HG03469 (cell line): ENCODE data around the gene PBXIP1.
"Not testable (repeated sequence)": the region's sequence is repeated elsewhere in the genome, so short reads cannot be mapped to it uniquely, and the experiment has no call there.

Experiments used
- ATAC-seq: cut with Tn5 transposase; IDR thresholded peaks from one replicate; pipeline ENCODE4 v1.9.1; 2021; ENCODE audit warnings: mild to moderate bottlenecking, moderate library complexity, moderate number of reproducible peaks; ENCODE audit not compliant: unreplicated experiment

Gene PBXIP1

GRCh38 chr1:154994591-154994990 lies 38.7 kb upstream of the PBXIP1 start:
- ATAC-seq, result no peak

DNA sequence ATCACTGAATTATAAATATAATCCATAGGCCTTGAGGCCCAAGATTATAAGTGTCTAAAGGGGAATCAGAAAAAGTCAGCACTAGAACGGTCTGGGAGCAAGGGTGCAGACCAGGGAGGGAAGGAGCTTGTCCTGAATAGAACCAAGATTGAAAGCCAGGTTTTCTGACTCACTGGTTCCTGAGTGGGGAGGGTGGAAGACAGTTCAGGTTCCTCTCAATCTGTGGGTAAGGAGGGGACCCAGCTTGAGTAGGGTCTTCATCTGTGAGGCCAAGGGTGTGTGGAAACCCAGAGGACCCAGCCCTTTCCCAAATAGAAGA lies 38.3 kb upstream of the PBXIP1 start:
- no peak for ATAC-seq

DNA sequence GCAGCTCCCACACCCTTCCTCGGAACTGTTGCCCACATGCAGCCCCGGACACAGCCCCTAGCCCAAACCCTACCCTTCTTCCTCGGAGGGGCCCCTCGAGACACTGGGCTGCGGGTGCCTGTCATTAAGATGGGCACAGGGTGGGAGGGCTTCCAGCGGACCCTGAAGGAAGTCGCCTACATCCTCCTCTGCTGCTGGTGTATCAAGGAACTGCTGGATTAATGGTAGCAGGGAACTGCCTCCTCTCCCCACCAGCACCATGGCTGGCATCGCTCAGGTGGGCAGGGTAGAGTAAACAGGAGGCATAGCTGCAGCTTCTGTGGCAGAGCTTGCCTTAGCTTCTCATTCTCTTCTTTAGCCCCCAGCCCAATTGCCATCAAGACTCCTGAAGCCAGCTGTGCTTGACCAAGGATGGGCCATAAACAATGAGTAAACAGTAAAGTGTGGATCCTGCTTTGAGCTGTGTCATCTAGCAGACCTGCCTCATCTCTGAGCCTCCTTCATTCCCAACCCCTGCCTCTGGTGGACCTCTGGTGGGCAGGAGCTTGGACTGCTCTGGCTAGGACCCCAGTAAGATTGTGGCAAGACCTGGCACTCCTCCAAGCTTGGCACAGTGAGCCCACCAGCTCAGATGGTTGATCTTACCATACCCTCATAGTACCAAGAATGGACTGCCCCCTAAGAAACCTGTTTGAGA lies 37.8 kb upstream of the PBXIP1 start, which contains the start of gene LENEP:
Gene LENEP, plus strand, starts transcription at position 15 of the 697 bp plus-strand sequence. Its CDS starts 22 bp downstream, at position 37.
- ATAC-seq, result no peak

DNA sequence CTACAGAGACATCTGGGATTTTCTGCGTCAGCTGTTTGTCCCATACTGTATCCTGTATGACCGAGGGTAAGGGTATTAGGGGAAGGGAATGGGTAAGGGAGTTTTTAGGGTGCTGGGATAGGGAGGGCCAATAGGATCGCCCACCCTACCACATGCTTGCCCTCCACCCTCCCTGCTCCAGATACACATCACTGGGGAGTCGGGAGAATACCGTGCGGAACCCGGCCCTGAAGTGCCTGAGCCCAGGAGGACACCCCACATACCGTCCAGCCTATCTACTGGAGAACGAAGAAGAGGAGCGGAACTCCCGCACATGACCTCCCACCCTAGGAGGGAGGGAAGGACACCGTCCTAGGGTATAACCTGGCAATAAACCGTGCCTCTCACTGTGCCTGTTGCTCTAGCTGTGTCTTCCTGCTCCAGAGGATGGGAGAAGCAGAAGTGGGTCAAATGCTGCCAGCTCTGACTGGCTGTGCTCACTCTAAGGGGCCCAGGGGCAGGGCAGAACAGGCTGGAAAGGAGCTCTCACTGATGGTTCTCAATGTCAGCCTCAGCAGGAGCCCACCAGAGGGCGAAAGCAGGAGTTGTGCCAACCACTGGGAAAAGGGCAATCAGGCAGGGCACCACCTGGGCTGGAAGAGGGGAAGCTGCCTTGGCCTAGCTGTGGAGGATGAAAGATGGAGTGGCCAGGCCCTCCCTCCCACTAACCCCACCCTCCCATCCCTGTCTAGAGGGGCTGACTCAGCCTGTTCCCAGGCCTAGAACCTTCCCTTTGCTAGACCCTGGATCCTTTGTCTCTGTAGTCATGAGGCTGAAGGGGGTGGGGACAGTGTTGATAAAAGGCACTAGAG lies 37.0 kb upstream of the PBXIP1 start:
- ATAC-seq, result no peak

DNA sequence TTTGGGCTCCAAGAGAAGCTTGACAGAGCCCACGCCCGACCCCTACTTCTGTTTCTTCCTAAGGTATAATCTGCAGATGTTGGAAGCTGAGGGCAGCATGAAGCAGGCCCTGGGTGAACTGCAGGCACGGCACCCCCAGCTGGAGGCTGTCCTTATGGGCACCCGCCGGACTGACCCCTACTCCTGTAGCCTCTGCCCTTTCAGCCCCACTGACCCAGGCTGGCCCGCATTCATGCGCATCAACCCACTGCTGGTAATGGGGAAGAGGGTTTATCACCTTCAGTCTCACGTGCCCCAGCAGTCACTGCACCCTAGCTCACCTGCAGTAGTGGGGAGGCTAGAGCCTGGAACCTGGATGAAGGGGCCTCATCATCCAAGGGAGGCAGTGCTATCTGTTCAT lies 34.4 kb upstream of the PBXIP1 start:
- no peak for ATAC-seq

DNA sequence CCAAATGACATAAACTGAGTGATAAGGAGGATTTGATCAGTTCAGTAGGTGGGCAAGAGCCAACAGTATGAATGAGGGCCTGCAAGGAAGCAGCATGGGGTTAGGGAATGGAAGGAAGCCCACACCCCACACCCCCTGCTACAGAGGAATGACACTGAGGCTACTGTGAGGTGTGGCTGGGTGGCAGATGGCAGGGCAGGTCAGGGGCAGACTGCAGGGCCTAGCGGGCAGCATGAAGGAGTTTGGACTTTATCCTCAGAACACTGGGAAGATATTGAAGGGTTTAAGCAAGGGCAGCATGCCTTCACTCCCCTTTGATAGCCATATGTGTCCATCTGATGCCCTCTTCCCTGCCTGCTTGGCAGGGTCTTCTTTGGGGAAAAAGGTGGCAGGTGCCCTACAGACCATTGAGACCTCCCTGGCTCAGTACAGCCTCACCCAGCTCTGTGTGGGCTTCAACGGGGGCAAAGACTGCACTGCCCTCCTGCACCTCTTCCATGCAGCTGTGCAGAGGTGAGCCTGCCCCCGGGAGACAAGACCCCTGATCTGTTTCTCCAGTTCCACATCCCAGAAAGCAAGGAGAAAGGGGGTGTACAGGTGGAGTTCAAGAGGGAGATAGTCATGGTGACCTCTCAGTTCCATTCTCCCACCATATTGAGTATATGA lies 33.4 kb upstream of the PBXIP1 start:
- no peak for ATAC-seq

DNA sequence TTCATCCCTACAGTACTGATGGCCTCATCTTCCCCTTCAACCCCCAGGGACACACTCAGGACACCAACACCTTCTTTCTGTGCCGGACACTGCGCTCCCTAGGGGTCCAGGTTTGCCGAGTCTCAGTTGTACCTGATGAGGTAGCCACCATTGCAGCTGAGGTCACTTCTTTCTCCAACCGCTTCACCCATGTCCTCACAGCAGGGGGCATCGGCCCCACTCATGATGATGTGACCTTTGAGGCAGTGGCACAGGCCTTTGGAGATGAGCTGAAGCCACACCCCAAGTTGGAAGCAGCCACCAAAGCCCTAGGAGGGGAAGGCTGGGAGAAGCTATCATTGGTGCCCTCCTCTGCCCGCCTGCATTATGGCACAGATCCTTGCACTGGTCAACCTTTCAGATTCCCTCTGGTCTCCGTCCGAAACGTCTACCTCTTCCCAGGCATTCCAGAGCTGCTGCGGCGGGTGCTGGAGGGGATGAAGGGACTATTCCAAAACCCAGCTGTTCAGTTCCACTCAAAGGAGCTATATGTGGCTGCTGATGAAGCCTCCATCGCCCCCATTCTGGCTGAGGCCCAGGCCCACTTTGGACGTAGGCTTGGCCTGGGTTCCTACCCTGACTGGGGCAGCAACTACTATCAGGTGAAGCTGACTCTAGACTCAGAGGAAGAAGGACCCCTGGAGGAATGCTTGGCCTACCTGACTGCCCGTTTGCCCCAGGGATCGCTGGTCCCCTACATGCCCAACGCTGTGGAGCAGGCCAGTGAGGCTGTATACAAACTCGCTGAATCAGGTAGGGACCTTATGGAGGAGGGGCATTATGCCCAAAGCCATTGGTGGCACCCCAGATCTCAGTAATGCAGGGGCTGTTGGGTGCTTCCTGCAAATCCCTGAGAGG lies 32.4 kb upstream of the PBXIP1 start:
- ATAC-seq, result no peak

GRCh38 chr1:154987326-154987725 lies 31.4 kb upstream of the PBXIP1 start:
- no peak for ATAC-seq

- not testable (repeated sequence) for ATAC-seq
Measured at GRCh38 chr1:154986736-154987135, 30.8 kb upstream of the PBXIP1 start.

DNA sequence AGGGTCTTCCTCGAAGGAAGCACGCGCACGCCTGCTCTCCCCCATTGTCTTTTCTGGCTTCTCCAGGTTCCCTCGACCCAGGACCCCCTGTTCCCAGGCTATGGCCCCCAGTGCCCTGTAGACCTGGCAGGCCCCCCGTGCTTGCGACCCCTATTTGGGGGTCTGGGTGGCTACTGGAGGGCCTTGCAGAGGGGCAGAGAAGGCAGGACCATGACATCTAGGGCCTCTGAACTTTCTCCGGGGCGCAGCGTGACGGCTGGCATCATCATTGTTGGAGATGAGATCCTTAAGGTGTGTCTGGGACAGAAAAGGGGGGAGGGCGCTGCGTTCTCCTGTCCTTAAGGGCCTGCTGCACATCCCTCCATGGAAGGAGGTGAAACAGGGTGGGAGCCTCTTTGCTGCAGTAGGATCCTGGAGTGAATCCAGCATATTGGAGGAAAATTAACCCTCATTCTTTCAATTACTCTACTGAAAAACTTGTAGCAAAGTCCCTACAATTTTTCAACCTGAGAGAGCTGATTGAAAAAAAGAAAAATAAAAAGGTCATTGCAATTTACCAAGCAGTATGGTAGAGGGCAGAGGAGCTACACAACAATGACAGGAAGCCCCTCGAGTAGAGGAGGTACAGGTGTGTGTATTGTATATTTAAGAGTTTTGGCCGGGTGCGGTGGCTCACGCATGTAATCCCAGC lies 28.0 kb upstream of the PBXIP1 start:
- no peak for ATAC-seq

DNA sequence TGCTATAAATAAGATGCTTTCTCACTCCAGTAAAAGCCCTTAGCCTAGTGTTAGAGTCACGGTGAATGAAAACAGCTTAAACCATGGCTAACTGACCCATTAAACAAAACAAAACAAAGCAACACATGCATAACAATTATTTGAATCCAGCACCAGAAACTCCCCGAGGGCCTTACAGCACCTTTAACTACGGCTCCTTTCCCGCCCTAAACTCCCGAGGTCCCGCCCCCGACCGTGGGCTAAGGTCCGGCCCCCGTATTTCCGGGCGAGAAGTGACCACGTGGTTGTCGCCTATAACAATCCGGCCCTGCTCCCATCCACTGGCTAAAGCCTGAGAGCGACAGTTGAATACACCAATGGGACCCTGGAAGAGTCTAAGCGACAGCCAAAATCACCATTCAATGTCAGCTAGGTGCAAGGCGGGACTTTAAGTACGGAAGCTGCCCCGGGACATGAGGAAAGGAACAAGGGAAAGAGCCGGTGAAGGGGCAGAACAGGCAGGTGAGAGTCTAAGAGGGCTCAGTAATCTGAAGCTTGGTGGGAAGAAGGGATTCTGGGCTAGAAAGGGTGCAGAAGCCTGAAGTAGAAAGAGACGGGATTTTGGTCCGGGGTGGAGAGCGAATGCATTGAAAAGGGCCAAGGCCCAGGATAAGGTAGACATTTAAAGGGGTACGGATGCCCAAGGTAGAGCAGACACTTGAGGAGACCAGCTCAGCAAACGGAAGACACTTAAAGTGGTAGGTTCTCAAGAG lies 27.2 kb upstream of the PBXIP1 start, which contains the start of gene FLAD1:
Gene FLAD1, plus strand, starts transcription at position 448 of the 752 bp plus-strand sequence. CDS start 351 bp downstream, outside the sequence.
- ATAC-seq, result peak; percentile 92

GRCh38 chr1:154982341-154982740 lies 26.4 kb upstream of the PBXIP1 start:
- no peak for ATAC-seq

GRCh38 chr1:154978360-154978759 lies 22.5 kb upstream of the PBXIP1 start:
- no peak for ATAC-seq

- not testable (repeated sequence) for ATAC-seq
Measured at GRCh38 chr1:154977762-154978161, 21.9 kb upstream of the PBXIP1 start.

DNA sequence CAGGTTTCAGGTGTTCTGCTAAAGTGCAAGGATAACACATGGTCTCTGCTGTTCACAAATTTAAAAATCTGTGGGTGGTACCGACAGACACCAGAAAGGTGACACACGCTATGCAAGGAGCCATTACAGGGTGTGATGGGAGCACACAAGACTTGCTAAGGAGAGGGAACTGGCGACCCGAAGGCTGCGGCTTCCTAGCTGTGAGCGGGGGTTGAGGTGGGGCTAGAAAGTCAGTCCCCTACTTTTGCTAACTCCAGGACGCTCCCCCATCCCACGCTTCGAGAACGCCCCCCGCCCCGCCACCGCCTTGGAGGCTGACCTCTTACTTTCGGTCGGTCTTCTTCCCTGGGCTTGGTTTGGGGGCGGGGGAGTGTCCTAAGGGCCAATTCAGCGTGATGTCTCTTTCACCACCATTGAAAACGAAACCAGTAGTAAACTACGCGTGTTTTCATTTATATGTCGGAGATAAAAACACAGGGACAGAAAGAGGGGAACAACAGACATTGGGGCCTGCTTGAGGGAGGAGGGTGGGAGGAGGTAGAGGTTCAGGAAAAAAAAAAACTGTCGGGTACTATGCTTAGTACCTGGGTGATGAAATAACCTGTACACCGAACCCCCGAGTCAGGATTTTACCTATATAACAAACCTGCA lies 19.6 kb upstream of the PBXIP1 start:
- no peak for ATAC-seq

- ATAC-seq, result peak; percentile 24
Measured at GRCh38 chr1:154974808-154975408, 19.0 kb upstream of the PBXIP1 start.

DNA sequence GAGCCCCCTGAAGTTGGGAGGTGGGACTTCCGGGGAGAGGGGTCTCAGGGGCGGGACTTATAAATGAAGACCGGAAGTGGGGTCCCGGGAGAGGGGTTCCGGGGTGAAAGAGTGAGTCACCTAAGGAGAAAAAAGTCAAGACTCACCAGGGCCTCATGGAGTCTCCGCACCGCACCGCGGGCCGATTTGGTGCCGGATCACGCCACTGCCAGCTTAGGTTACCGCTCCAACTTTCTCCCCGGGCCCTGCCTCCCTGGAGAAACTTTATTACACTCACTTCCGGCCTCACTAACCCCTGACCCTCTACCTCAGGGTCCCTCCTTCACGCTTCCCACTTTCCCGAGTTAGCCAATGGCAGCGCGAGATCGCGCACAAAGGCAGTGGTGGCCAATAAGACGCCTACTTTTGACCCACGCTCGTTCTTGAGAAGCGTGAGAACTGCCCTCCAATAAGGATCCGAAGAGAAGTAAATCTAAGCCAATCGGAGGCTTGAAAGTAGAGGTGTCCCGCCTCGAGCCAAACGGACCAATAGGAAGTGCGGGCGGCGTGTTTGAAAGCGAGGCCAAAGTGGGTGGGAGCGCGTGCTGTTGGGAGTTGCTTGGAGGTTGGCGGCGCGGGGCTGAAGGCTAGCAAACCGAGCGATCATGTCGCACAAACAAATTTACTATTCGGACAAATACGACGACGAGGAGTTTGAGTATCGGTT lies 18.4 kb upstream of the PBXIP1 start, which contains the start of gene CKS1B:
Gene CKS1B, plus strand, starts transcription at position 580 of the 706 bp plus-strand sequence. Its CDS starts 65 bp downstream, at position 645.
- ATAC-seq, result peak; percentile 71
